Smooth muscle cell (in vitro differentiated cells): ENCODE results near the gene SALL3. TPM values are rescaled to one million over a fixed set of nuclear protein-coding genes. Genes with fewer than 3 reads are reported as not detected.

Experiments used
- DNase-seq: peaks from one replicate; lab custom pipeline; 2025; ENCODE audit not compliant: unreplicated experiment; lab: John Stamatoyannopoulos, UW
- H2AFZ ChIP-seq: fragments of 200-600 bp; sonication (generic); 2 replicates; pipeline ENCODE4 v1.6.0; 2016; ENCODE audit warnings: antibody characterized with exemption, low read depth, mild to moderate bottlenecking
- H3F3A ChIP-seq: fragments of 200-600 bp; sonication (generic); 2 replicates; pipeline ENCODE4 v1.6.0; 2017; ENCODE audit warnings: antibody characterized with exemption, low read depth
- H3K27ac ChIP-seq: fragments of 200-600 bp; sonication (generic); 2 replicates; pipeline ENCODE4 v1.5.1; 2016; ENCODE audit warnings: low read depth, mild to moderate bottlenecking
- H3K27me3 ChIP-seq: fragments of 200-600 bp; sonication (generic); 2 replicates; pipeline ENCODE4 v1.6.1; 2016; ENCODE audit warnings: low read depth, mild to moderate bottlenecking
- H3K36me3 ChIP-seq: fragments of 200-600 bp; sonication (generic); 2 replicates; pipeline ENCODE4 v1.5.1; 2016; ENCODE audit warnings: low read depth
- H3K4me1 ChIP-seq: fragments of 200-600 bp; sonication (generic); 2 replicates; pipeline ENCODE4 v1.5.1; 2016; ENCODE audit warnings: low read depth
- H3K4me2 ChIP-seq: fragments of 200-600 bp; sonication (generic); 2 replicates; pipeline ENCODE4 v1.6.0; 2016; ENCODE audit warnings: mild to moderate bottlenecking
- H3K4me3 ChIP-seq: fragments of 200-600 bp; sonication (generic); 2 replicates; pipeline ENCODE4 v1.5.1; 2016; ENCODE audit warnings: mild to moderate bottlenecking
- H3K79me2 ChIP-seq: fragments of 200-600 bp; sonication (generic); 2 replicates; pipeline ENCODE4 v1.6.0; 2016; ENCODE audit warnings: low read depth, mild to moderate bottlenecking
- H3K9ac ChIP-seq: fragments of 200-600 bp; sonication (generic); 2 replicates; pipeline ENCODE4 v1.6.0; 2016; ENCODE audit warnings: low read depth
- H3K9me3 ChIP-seq: fragments of 200-600 bp; sonication (generic); replicated peaks from 2 replicates; pipeline ENCODE4 v1.5.1; 2016; ENCODE audit warnings: low read depth
- H4K20me1 ChIP-seq: fragments of 200-600 bp; sonication (generic); 2 replicates; pipeline ENCODE4 v1.6.0; 2016; ENCODE audit warnings: low read depth
- CTCF ChIP-seq: fragments of 200-600 bp; sonication (generic); IDR thresholded peaks from 2 replicates; pipeline ENCODE4 v1.5.1; 2017; ENCODE audit warnings: borderline replicate concordance, mild to moderate bottlenecking, antibody characterized with exemption; ENCODE audit not compliant: insufficient read depth, poor library complexity, severe bottlenecking
- WGBS: methylation state at CpG from one replicate; pipeline ENCODE4 v1.1.7; 2016; ENCODE audit warnings: low lambda C conversion rate; 5-methylcytosine and 5-hydroxymethylcytosine counted together
- polyA plus RNA-seq: library from polyadenylated mRNA; unstranded; fragments of >200 nt; fragmentation: Nextera tagmentation; extraction: Ambion mirVana; gene quantifications from 2 replicates; pipeline ENCODE4 v1.2.1, GENCODE V29; 2016
- total RNA-seq: library from RNA; depleted of rRNA; stranded (reverse); fragments of >200 nt; gene quantifications from 2 replicates; pipeline ENCODE4 v1.2.3, GENCODE V29; 2014

SALL3 gene
- total and polyA plus RNA-seq, 2 experiments from 2014 or later: 0.81 to 1.00 TPM

GRCh38 chr18:78994531-78994930, 14.9 kb downstream of the SALL3 start:
- Histone ChIP-seq H3K27me3 (no peaks in the 10 kb centered on the region), H3K9me3 (no peaks in the 10 kb centered on the region), H3K9ac (no peak overlapping the region), H2AFZ (no peak overlapping the region), H3K4me1 (peaks cover 4% of the 10 kb centered on the region), H3K79me2 (no peaks in the 10 kb centered on the region), H3K36me3 (no peaks in the 10 kb centered on the region), H3K27ac (no peak overlapping the region), H3K4me2 (no peak overlapping the region), H3F3A (no peaks in the 10 kb centered on the region), H4K20me1 (no peaks in the 10 kb centered on the region), H3K4me3 (no peak overlapping the region)
- DNase-seq: no peak
- TF ChIP-seq CTCF: no peak
- WGBS: 97% methylated on average over 32 of the region's 38 CpGs

GRCh38 chr18:78994977-78995582, 15.5 kb downstream of the SALL3 start:
- no peaks in the 10 kb centered on the region for H3K27me3 ChIP-seq
- H3K4me1 ChIP-seq: peaks cover 4% of the 10 kb centered on the region
- no peaks in the 10 kb centered on the region for H3K36me3 ChIP-seq
- no peaks in the 10 kb centered on the region for H3K79me2 ChIP-seq
- no peak overlapping the region for H2AFZ ChIP-seq
- no peak overlapping the region for H3K9ac ChIP-seq
- H3F3A ChIP-seq: no peaks in the 10 kb centered on the region
- no peaks in the 10 kb centered on the region for H3K9me3 ChIP-seq
- no peak for TF ChIP-seq CTCF
- no peak overlapping the region for H3K4me3 ChIP-seq
- WGBS: 97% methylated on average over 44 of the region's 44 CpGs
- H4K20me1 ChIP-seq: no peaks in the 10 kb centered on the region
- H3K4me2 ChIP-seq: no peak overlapping the region
- no peak for DNase-seq
- no peak overlapping the region for H3K27ac ChIP-seq

GRCh38 chr18:78995740-78996395, 16.2 kb downstream of the SALL3 start:
- Histone ChIP-seq H2AFZ (no peak overlapping the region), H3F3A (no peaks in the 10 kb centered on the region), H3K4me3 (no peak overlapping the region), H3K4me1 (no peaks in the 10 kb centered on the region), H3K9ac (no peak overlapping the region), H3K9me3 (no peaks in the 10 kb centered on the region), H3K4me2 (no peak overlapping the region), H3K36me3 (no peaks in the 10 kb centered on the region), H3K27me3 (no peaks in the 10 kb centered on the region), H3K27ac (no peak overlapping the region), H3K79me2 (no peaks in the 10 kb centered on the region), H4K20me1 (no peaks in the 10 kb centered on the region)
- WGBS: 88% methylated on average over 22 of the region's 22 CpGs
- no peak for DNase-seq
- TF ChIP-seq CTCF: no peak
